HG02852 (cell line): Measurements from ENCODE around the gene WDR18.

Experiments used
- ATAC-seq: cut with Tn5 transposase; IDR thresholded peaks from one replicate; pipeline ENCODE4 v1.9.1; 2021; ENCODE audit warnings: mild to moderate bottlenecking, moderate library complexity; ENCODE audit not compliant: unreplicated experiment

Gene WDR18

GRCh38 chr19:1041272-1041834 lies 57.2 kb downstream of the WDR18 start:
- no peak for ATAC-seq

- ATAC-seq, result no peak
Observed at GRCh38 chr19:1041835-1042685, 57.9 kb downstream of the WDR18 start.

- no peak for ATAC-seq
Observed at GRCh38 chr19:1042689-1043511, 58.8 kb downstream of the WDR18 start.
